H9 (cell line): ENCODE measurements around the gene C20orf173. TPM values are rescaled to one million over a fixed set of nuclear protein-coding genes. Genes with fewer than 3 reads are reported as not detected.

Experiments used
- DNase-seq: peaks from one replicate; pipeline ENCODE4 v3.0.0-alpha.2; 2017
- H2AFZ ChIP-seq: one replicate; pipeline ENCODE4 v1.6.1; 2013; ENCODE audit warnings: mild to moderate bottlenecking, low read length, control low read depth, moderate library complexity
- H2AK5ac ChIP-seq: 2 replicates; pipeline ENCODE4 v1.6.1; 2013; ENCODE audit warnings: low read length, control low read depth, mixed read lengths; ENCODE audit not compliant: insufficient read length
- H2BK120ac ChIP-seq: one replicate; pipeline ENCODE4 v1.6.1; 2013; ENCODE audit warnings: low read depth, mild to moderate bottlenecking, low read length, control low read depth, inconsistent platforms; ENCODE audit not compliant: poor library complexity, severe bottlenecking
- H2BK12ac ChIP-seq: 2 replicates; pipeline ENCODE4 v1.6.1; 2013; ENCODE audit warnings: low read length, control low read depth, mixed read lengths, low read depth; ENCODE audit not compliant: insufficient read length
- H2BK15ac ChIP-seq: 2 replicates; pipeline ENCODE4 v1.6.1; 2013; ENCODE audit warnings: low read depth, low read length, control low read depth
- H2BK20ac ChIP-seq: one replicate; pipeline ENCODE4 v1.6.1; 2013; ENCODE audit warnings: low read depth, mild to moderate bottlenecking, low read length, control low read depth, inconsistent platforms; ENCODE audit not compliant: poor library complexity, severe bottlenecking
- H2BK5ac ChIP-seq: 2 replicates; pipeline ENCODE4 v1.6.1; 2013; ENCODE audit warnings: low read length, control low read depth, mixed read lengths; ENCODE audit not compliant: insufficient read length
- H3K14ac ChIP-seq: 2 replicates; pipeline ENCODE4 v1.6.1; 2013; ENCODE audit warnings: low read length, control low read depth; ENCODE audit not compliant: insufficient read depth
- H3K18ac ChIP-seq: 2 replicates; pipeline ENCODE4 v1.6.1; 2013; ENCODE audit warnings: low read depth, mild to moderate bottlenecking, mixed read lengths, low read length, control low read depth; ENCODE audit not compliant: insufficient read length
- H3K23ac ChIP-seq: 2 replicates; pipeline ENCODE4 v1.6.1; 2013; ENCODE audit warnings: low read length, control low read depth, mixed read lengths, low read depth; ENCODE audit not compliant: insufficient read length
- H3K23me2 ChIP-seq: 2 replicates; pipeline ENCODE4 v1.6.1; 2013; ENCODE audit warnings: low read depth, mild to moderate bottlenecking, mixed read lengths, low read length, control low read depth; ENCODE audit not compliant: insufficient read length, poor library complexity, severe bottlenecking
- H3K27ac ChIP-seq: 2 replicates; pipeline ENCODE4 v1.5.1; 2013; ENCODE audit warnings: low read length, control low read depth, mixed read lengths, low read depth; ENCODE audit not compliant: insufficient read length
- H3K27me3 ChIP-seq: 2 replicates; pipeline ENCODE4 v1.6.1; 2013; ENCODE audit warnings: low read length, control low read depth, inconsistent platforms; ENCODE audit not compliant: insufficient read depth
- H3K4ac ChIP-seq: 2 replicates; pipeline ENCODE4 v1.6.1; 2013; ENCODE audit warnings: low read depth, mild to moderate bottlenecking, control low read depth, inconsistent platforms, low read length, moderate library complexity
- H3K4me1 ChIP-seq: 2 replicates; pipeline ENCODE4 v1.6.1; 2013; ENCODE audit warnings: low read length, control low read depth, inconsistent platforms; ENCODE audit not compliant: insufficient read depth
- H3K4me2 ChIP-seq: 2 replicates; pipeline ENCODE4 v1.6.1; 2013; ENCODE audit warnings: low read length, control low read depth, mixed read lengths; ENCODE audit not compliant: insufficient read length, insufficient read depth
- H3K56ac ChIP-seq: 2 replicates; pipeline ENCODE4 v1.6.1; 2013; ENCODE audit warnings: low read depth, mild to moderate bottlenecking, mixed read lengths, low read length, control low read depth; ENCODE audit not compliant: insufficient read length
- H3K79me1 ChIP-seq: 2 replicates; pipeline ENCODE4 v1.6.1; 2013; ENCODE audit warnings: low read depth, mild to moderate bottlenecking, moderate library complexity, low read length, control low read depth, inconsistent platforms; ENCODE audit not compliant: insufficient read depth, poor library complexity, severe bottlenecking
- H3K79me2 ChIP-seq: 2 replicates; pipeline ENCODE4 v1.6.1; 2013; ENCODE audit warnings: low read length, control low read depth, inconsistent platforms; ENCODE audit not compliant: insufficient read depth
- H3K9ac ChIP-seq: 2 replicates; pipeline ENCODE4 v1.6.1; 2013; ENCODE audit warnings: low read length, control low read depth, mixed read lengths; ENCODE audit not compliant: insufficient read length; ENCODE audit errors: extremely low read depth
- H3K9me3 ChIP-seq: one replicate; pipeline ENCODE4 v1.6.1; 2013; ENCODE audit warnings: low read depth, low read length, inconsistent platforms; ENCODE audit not compliant: control insufficient read depth
- H3T11ph ChIP-seq: one replicate; pipeline ENCODE4 v1.6.1; 2013; ENCODE audit warnings: mild to moderate bottlenecking, low read length, control low read depth, inconsistent platforms
- H4K20me1 ChIP-seq: one replicate; pipeline ENCODE4 v1.6.1; 2013; ENCODE audit not compliant: control insufficient read depth, insufficient read length, insufficient read depth
- H4K5ac ChIP-seq: 2 replicates; pipeline ENCODE4 v1.6.1; 2013; ENCODE audit warnings: low read depth, mild to moderate bottlenecking, mixed read lengths, low read length, control low read depth; ENCODE audit not compliant: insufficient read length
- H4K8ac ChIP-seq: replicated peaks from 2 replicates; pipeline ENCODE4 v1.6.1; 2013; ENCODE audit warnings: low read length, control low read depth, mixed read lengths, low read depth; ENCODE audit not compliant: insufficient read length
- H4K91ac ChIP-seq: 2 replicates; pipeline ENCODE4 v1.6.1; 2013; ENCODE audit warnings: low read depth, mild to moderate bottlenecking, moderate library complexity, mixed read lengths, low read length, control low read depth; ENCODE audit not compliant: insufficient read length
- H3K27ac Mint-ChIP-seq, 3 experiments: 2 replicates in 2 of 3; 3 replicates in 1 of 3; pipeline ENCODE4 v1.8.0; 2020 to 2021; ENCODE audit warnings: mixed read lengths in 3 of 3, mild to moderate bottlenecking in 1 of 3, moderate library complexity in 1 of 3
- H3K27me3 Mint-ChIP-seq: 2 replicates; pipeline ENCODE4 v1.8.0; 2021; ENCODE audit warnings: low read depth, mild to moderate bottlenecking, moderate library complexity, mixed read lengths
- H3K36me3 Mint-ChIP-seq, 3 experiments: 2 replicates in 2 of 3; 3 replicates in 1 of 3; pipeline ENCODE4 v1.8.0; 2020 to 2021; ENCODE audit warnings: low read depth in 3 of 3, mixed read lengths in 3 of 3; ENCODE audit not compliant: insufficient read depth in 1 of 3
- H3K4me1 Mint-ChIP-seq, 2 experiments: 2 replicates each; pipeline ENCODE4 v1.8.0; 2020; ENCODE audit warnings: mixed read lengths in 2 of 2
- H3K4me3 Mint-ChIP-seq, 2 experiments: 2 replicates in 1 of 2; 3 replicates in 1 of 2; pipeline ENCODE4 v1.8.0; 2020 to 2021; ENCODE audit warnings: mild to moderate bottlenecking in 2 of 2, mixed read lengths in 2 of 2, moderate library complexity in 1 of 2
- H3K9me3 Mint-ChIP-seq, 2 experiments: 2 replicates in 1 of 2; 3 replicates in 1 of 2; pipeline ENCODE4 v1.8.0; 2020; ENCODE audit warnings: mild to moderate bottlenecking in 2 of 2, mixed read lengths in 2 of 2, moderate library complexity in 1 of 2
- WGBS: extraction: QIAGEN DNeasy Blood & Tissue Kit; methylation state at CpG from one replicate; pipeline ENCODE4 v1.1.7; 2013; ENCODE audit warnings: missing lambda C conversion rate, low lambda C conversion rate, mixed read lengths; ENCODE audit not compliant: insufficient read length; ENCODE audit errors: extremely low coverage; 5-methylcytosine and 5-hydroxymethylcytosine counted together
- total RNA-seq: library from RNA; stranded (reverse); gene quantifications from 2 replicates; pipeline ENCODE4 v1.2.1, GENCODE V29; 2021
- TF ChIP-seq, protein P1 (sequence below): fragments of 200-600 bp; sonication (generic); conservative IDR thresholded peaks from 3 replicates; pipeline ENCODE4 v1.8.0; 2021; ENCODE audit warnings: antibody characterized with exemption, mild to moderate bottlenecking

Gene C20orf173
- total RNA-seq, 1 experiment from 2014 or later = not detected

DNA sequence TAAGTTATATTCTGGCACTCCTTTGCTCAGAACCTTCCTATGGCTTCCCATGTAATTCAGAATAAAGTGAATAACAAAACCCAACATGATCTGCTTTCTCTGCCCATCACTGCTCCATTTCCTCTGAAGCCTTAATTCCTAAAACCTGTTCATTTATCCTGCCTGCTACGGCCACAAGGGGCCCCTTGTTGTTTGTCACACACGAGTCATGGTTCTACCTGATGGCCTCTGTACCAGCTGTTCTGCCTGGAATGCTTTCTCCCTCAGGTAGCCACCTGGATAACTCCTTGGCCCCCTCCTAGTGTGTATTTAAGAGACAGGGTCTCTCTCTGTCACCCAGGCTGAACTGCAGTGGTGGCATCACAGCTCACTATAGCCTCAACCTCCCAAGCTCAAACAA, 39.2 kb upstream of the C20orf173 start:
- H4K91ac ChIP-seq = no peak overlapping the region
- peaks cover 0 to 4% of the 10 kb centered on the region in 2 experiments; a peak in 2 of 4 replicates for H3K4me1 Mint-ChIP-seq
- no peak overlapping the region for H3K27ac ChIP-seq
- H3K4me3 Mint-ChIP-seq = no peak overlapping the region
- no peaks in the 10 kb centered on the region for H3K4me1 ChIP-seq
- peaks cover 0 to 5% (median 1%) of the 10 kb centered on the region in 3 experiments; a peak in 3 of 7 replicates for H3K36me3 Mint-ChIP-seq
- no peak overlapping the region for H3K27ac Mint-ChIP-seq
- TF ChIP-seq, protein P1, sequence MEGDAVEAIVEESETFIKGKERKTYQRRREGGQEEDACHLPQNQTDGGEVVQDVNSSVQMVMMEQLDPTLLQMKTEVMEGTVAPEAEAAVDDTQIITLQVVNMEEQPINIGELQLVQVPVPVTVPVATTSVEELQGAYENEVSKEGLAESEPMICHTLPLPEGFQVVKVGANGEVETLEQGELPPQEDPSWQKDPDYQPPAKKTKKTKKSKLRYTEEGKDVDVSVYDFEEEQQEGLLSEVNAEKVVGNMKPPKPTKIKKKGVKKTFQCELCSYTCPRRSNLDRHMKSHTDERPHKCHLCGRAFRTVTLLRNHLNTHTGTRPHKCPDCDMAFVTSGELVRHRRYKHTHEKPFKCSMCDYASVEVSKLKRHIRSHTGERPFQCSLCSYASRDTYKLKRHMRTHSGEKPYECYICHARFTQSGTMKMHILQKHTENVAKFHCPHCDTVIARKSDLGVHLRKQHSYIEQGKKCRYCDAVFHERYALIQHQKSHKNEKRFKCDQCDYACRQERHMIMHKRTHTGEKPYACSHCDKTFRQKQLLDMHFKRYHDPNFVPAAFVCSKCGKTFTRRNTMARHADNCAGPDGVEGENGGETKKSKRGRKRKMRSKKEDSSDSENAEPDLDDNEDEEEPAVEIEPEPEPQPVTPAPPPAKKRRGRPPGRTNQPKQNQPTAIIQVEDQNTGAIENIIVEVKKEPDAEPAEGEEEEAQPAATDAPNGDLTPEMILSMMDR = peak; percentile 64
- no peaks in the 10 kb centered on the region for H3K79me2 ChIP-seq
- H4K5ac ChIP-seq = no peak overlapping the region
- H3K14ac ChIP-seq = no peak overlapping the region
- H3K79me1 ChIP-seq = no peaks in the 10 kb centered on the region
- no peak overlapping the region for H2BK20ac ChIP-seq
- no peak overlapping the region for H2BK12ac ChIP-seq
- H3K27me3 ChIP-seq = no peaks in the 10 kb centered on the region
- H3K9me3 ChIP-seq = no peaks in the 10 kb centered on the region
- no peak overlapping the region for H3K9ac ChIP-seq
- no peak overlapping the region for H3K18ac ChIP-seq
- no peaks in the 10 kb centered on the region for H4K20me1 ChIP-seq
- peaks cover 3% of the 10 kb centered on the region for H3K27me3 Mint-ChIP-seq
- H3K56ac ChIP-seq = no peak overlapping the region
- H2AK5ac ChIP-seq = no peak overlapping the region
- no peak overlapping the region for H3K4ac ChIP-seq
- H2BK15ac ChIP-seq = no peak overlapping the region
- no peak overlapping the region for H2AFZ ChIP-seq
- H3K9me3 Mint-ChIP-seq = peaks cover 5 to 6% of the 10 kb centered on the region in 2 experiments; a peak in 3 of 5 replicates
- H4K8ac ChIP-seq = no peak overlapping the region
- H3K23ac ChIP-seq = no peak overlapping the region
- no peak overlapping the region for H3K4me2 ChIP-seq
- no peak overlapping the region for H2BK120ac ChIP-seq
- no peaks in the 10 kb centered on the region for H3K23me2 ChIP-seq
- WGBS = no CpG with 5 or more reads among the region's 2 CpGs
- H3T11ph ChIP-seq = no peak overlapping the region
- no peak overlapping the region for H2BK5ac ChIP-seq
- peak; percentile 69 for DNase-seq
